RKO (cell line): Measurements from ENCODE around the gene IFT22.
"Not testable (repeated sequence)": the region's sequence is repeated elsewhere in the genome, so short reads cannot be mapped to it uniquely, and the experiment has no call there.

Experiments used
- DNase-seq: peaks from one replicate; pipeline ENCODE4 v3.0.0-alpha.2; 2016; ENCODE audit warnings: low spot score

IFT22 gene

DNA sequence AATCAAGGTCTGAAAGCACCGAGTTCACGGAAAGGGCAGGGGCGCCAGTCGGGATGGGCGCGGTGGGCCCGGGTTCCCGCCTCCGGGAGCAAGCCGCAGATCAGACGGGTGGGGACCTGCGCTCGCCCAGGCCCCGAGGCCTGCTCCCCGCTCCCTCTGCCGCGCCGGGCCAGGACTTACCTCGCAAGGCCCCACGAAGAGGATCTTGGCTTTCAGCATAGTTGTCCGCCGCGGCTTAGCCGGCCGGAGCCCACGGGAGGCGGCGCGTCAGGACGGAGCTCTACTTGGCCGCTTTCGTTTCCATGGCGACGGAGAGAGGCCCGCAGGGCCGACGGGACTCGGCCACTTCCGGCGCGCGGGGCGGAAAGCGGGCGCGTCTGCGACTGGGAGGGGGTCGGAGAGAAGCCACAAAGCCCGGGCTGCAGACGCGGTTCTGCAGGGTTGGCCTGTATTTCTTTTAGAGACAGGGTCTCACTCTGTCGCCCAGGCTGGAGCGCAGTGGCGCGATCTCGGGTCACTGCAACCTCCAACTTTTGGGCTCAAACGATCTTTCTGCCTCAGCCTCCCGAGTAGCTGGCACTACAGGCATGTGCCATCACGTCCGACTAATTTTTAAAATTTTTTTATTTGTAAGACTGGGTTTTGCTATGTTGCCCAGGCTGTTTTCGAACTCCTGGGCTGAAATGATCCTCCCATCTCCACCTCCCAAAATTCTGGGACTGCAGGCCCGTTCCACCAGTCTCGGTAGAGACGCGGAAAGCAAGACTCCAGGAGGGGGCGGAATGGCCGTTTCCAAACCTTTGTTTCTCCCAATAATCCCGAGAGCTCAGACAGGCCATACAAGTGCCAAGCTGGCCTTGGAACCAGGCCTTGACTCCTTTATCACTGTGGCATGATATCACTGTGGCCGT is at the start of gene IFT22:
IFT22 (minus strand) TSS at position 322 of the 911 bp plus-strand sequence; CDS start at position 219, 103 bp downstream.
- peak; percentile 95 for DNase-seq

DNA sequence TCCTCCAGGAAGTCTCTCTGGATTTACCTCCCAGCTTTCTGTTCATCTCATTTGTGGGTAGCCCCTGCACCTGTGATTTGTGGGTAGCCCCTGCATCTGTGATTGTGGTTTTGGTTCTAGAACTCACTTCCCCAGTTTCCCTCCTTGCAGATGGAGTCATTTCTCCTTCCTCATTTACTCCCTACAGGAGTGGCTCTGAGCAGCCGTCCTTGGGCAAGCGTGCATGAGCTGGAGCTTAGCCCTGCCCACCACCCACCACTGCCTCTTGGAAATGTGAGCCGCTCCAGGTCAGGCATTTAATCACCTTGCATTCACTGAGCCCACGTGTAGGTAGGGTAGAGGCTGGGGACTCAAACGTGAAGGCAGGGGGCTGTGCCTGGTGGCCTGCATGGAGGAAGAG is 49.2 kb upstream of the IFT22 start:
- DNase-seq: no peak

GRCh38 chr7:101368422-101369165 is 47.0 kb upstream of the IFT22 start:
- DNase-seq: no peak

DNA sequence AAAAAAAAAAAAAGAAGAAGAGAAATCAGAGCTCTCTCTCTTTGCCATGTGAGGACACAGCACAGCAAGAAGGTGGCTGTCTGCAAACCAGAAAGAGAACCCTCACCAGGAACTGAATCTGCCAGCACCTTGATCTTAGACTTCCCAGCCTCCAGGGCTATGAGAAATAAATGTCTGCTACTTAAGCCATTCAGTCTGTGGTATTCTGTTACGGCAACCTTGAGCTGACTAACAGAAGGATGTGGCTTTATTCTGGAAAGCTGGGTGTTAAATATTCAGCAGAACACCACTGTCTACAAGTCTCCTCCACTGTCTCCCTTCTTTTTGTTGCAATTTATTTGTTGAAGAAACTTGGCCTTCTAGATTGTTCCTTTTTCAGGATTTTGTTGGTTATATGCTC is 46.1 kb upstream of the IFT22 start:
- DNase-seq: no peak

DNA sequence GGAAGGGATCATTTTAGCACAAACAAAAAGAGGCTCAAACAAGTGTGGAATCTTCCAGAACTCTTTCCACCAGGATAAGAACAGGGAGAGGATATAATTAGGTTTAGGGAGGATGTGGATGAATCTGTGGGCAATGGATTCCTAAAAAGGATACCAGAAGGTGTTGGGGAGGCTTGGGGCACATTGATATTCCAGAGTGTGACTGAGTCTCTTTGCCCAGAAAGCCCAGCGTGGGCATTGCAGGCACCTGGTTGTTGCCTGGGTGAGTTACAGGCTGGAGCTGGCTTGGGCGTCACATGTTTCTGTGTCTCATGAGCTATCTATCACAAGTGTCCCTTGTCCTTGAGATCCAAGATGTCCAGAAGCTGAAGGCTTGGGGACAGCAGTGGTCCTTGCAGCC is 44.3 kb upstream of the IFT22 start:
- DNase-seq: no peak

DNA sequence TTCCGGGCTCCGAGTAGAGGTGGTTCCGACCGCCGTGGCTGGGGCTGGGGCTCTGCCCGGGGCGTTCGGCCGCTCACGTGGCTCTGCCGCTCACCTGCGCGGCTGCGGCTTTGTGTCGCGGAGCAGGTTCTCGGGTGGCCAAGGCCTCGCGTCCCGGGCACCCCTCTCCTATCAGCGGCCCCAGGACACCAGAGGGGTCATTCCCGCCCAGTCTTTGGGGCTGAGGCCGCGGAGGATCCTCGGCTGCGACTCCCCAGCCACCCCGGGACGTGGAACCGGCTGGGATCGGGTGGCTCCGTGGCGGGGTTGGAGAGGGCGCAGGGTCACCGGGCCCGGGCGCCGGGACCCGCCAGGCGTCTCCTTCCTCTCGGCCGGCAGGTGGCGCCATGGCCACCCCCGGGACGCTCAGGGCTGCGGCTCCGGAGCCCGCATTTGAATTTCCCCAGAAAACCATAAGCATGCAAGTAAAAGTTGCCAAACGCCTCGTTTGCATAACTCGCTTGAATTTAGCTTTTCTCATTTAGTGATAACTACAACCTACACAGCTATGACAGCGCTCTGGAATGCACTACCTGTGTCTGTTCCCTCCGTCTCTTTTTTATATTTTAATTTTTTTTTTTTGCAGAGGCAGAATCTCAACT is 42.2 kb upstream of the IFT22 start:
- peak; percentile 68 for DNase-seq

DNA sequence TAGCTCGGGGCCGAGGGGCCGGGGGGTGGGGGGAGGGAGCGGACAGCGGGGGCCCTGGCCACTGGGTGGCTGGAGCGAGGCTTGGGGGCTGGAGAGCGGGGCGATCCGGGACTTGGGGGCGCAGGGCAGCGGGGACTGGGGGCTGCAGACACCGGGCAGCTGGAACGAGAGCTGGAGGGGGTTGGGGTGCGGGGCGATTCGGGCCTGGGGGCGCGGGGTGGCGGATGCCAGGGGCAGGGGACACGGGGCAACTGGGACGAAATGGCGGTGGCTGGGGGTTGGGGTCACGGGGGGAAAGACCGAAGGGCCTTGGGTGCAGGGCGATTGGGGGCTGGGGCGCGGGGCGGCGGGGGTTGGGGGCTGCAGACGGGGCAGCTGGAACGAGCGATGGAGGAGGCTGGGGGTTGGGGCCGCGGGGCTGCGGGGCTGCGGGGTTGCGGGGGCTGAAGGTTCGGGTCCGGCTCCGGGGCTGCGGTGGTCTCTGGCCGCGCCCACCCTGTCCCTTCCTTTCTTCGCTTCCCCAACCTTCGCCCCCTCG is 41.7 kb upstream of the IFT22 start:
- no peak for DNase-seq

GRCh38 chr7:101362334-101363195 is 41.0 kb upstream of the IFT22 start, which contains the start of gene COL26A1:
Gene COL26A1, plus strand, starts transcription at chr7:101362875. Its CDS starts 158 bp downstream, at chr7:101363033.
- DNase-seq: no peak

DNA sequence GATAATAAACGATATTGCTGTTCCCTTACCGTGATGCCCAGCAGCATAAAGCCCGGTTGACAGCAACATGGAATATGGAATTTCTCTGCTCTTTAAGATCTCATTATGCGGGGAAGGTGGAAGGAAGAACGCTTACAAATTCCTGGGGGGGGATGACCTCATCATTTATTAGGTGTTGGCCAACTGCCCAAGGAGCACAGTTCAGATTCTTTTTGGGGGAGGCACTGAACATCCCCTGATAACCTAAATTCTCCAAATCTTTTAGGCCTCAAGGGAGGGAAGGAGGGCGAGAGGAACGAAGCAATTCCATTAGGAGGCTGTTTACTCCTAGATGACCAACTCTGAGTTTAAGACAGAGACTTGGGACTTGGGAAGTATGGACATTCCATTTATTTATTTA is 35.8 kb upstream of the IFT22 start:
- DNase-seq: no peak

DNA sequence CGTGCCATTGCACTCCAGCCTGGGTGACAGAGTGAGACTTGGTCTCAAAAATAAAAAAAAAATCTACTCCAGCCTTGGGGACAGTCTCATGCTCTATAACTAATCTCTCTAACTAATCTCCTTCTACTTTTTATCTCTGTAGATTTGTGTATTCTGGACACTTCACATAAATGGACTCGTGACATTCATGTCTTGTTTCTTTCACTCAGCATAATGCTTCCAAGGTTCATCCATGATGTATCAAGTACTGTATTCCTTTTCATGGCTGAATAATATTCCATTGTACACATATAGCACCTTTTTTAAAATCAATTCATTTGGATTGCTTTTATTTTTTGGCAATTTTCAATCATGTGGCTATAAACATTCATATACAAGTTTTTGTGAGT is 31.3 kb upstream of the IFT22 start:
- no peak for DNase-seq

- DNase-seq: not testable (repeated sequence)
These were observed 27.7 kb upstream of the IFT22 start for GRCh38 chr7:101349300-101349699.

GRCh38 chr7:101348456-101349067 is 26.9 kb upstream of the IFT22 start:
- not testable (repeated sequence) for DNase-seq

- DNase-seq: no peak
These were observed 25.9 kb upstream of the IFT22 start for GRCh38 chr7:101347477-101347876.

- DNase-seq: no peak
These were observed 21.3 kb upstream of the IFT22 start for GRCh38 chr7:101342892-101343291.

GRCh38 chr7:101340379-101340778 is 18.8 kb upstream of the IFT22 start:
- no peak for DNase-seq

DNA sequence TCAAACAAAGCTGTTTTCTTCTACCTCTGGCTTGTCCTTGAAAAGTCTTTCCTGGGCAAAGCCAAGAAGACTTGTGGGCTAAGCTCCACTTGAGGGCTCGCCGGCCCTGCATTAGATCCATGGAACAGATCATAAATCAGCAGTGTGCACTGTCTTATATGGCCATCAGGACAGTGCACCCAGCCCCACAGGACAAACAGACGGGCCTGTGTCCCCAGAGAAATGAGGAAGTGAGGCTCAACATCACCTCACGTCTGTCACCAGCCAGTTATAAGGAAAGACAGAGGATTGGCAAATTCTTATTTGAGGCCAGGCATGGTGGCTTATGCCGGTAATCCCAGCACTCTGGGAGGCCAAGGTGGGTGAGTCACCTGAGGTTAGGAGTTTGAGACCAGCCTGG is 12.3 kb upstream of the IFT22 start:
- no peak for DNase-seq

DNA sequence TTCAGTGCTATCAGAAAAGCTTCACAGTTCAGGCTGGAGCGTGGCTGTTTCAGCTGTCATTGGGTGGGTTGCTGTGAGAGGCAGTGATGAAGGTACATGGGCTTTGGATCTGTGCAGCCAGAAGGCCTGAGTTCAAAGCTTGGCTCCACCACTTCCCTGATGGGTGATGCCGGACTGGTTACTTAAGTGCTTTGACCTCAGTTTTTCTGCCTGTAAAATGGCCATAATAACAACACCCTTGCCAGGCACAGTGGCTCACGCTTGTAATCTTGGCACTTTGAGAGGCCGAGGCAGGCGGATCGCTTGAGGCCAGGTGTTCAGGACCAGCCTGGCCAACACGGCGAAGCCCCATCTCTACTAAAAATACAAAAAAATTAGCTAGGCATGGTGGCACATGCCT is 10.4 kb upstream of the IFT22 start:
- no peak for DNase-seq

DNA sequence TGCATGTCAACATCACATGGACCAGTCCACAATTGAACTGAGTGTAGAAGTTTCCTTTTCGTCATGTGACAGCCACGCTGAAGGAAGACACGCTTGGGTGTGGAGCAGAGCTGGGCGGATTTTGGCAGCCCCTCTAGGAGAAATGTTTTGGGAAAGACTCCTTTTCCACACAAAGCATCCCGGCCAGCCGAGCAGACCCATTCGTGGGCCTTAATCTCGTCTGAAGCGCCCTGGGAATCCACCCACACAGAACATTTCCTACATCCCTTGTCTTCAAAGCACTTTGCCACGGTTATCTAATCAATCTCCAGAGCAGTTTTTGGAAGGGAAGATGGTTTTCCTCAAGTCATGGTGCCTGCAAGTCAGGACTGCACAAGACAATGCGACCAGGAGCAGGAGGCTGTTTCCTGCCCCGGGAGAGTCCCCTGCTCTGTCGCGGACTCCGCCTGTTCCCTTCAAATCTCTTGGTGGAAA is 8.4 kb upstream of the IFT22 start:
- DNase-seq: no peak

- no peak for DNase-seq
These were observed 6.5 kb upstream of the IFT22 start for GRCh38 chr7:101328159-101328558.

- DNase-seq: peak; percentile 74
These were observed 2.2 kb downstream of the IFT22 start for GRCh38 chr7:101319401-101319800.

DNA sequence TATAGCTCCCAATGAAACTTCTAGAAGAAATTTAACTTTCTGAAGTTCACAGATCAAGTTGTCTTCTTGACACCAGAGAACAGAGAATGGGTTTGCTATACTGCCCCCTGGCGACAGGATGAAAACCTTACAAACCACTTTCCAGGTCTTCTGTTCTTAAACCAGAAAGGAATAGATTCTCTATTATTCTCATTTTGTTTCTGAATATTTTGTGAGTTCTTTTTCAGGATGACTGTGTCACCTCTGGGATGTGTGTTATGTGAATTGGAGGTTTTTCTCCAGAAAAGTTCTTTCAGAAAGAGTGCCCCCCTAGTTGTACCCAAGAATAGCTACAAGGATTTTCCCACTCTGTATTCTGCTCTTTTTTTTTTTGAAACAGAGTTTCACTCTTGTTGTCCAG is 6.3 kb downstream of the IFT22 start:
- peak; percentile 59 for DNase-seq
